H1 (cell line): Measurements from ENCODE around the gene FKBP5. TPM values are rescaled to one million over a fixed set of nuclear protein-coding genes. Genes with fewer than 3 reads are reported as not detected.
A peak's percentile ranks its signal among the peaks of the same experiment; 100 is the strongest.
"Not testable (repeated sequence)": the region's sequence is repeated elsewhere in the genome, so short reads cannot be mapped to it uniquely, and the experiment has no call there.

Experiments
- CTCF ChIA-PET: fragments of 300-600 bp; sonication (Branson Sonifier 250); formaldehyde crosslinking; loops from one replicate; lab custom pipeline; 2021; ENCODE audit not compliant: partially characterized antibody; lab: Charles Lee
- POLR2A ChIA-PET: fragments of 300-600 bp; sonication (Branson Sonifier 250); formaldehyde crosslinking; loops from one replicate; lab custom pipeline; 2021; ENCODE audit warnings: inconsistent platforms; ENCODE audit not compliant: partially characterized antibody; lab: Charles Lee
- DNase-seq, 2 experiments: peaks; one replicate each; pipeline versions ENCODE4 v3.0.0 to v3.0.0-alpha.2; 2010 to 2022; ENCODE audit warnings: low spot score in 2 of 2, low read depth in 1 of 2, mixed read lengths in 1 of 2
- FAIRE-seq: peaks from 2 replicates; lab custom pipeline; 2011; peaks lifted over from hg19 to GRCh38; lab: Jason Lieb, UNC
- H2AFZ ChIP-seq: 2 replicates; pipeline ENCODE4 v1.8.1; 2012; ENCODE audit warnings: low read length, inconsistent platforms
- H2AK5ac ChIP-seq: 2 replicates; pipeline ENCODE4 v1.6.1; 2013; ENCODE audit warnings: low read depth, low read length
- H2BK120ac ChIP-seq: replicated peaks from 2 replicates; pipeline ENCODE3; 2013; ENCODE audit warnings: low read depth, low read length, inconsistent platforms
- H2BK12ac ChIP-seq: 2 replicates; pipeline ENCODE4 v1.6.1; 2013; ENCODE audit warnings: low read depth, low read length
- H2BK15ac ChIP-seq: 2 replicates; pipeline ENCODE4 v1.6.1; 2013; ENCODE audit warnings: low read length
- H2BK20ac ChIP-seq: 2 replicates; pipeline ENCODE4 v1.6.1; 2013; ENCODE audit warnings: low read length
- H2BK5ac ChIP-seq: 2 replicates; pipeline ENCODE4 v1.6.1; 2013; ENCODE audit warnings: low read depth, low read length
- H3K14ac ChIP-seq: 2 replicates; pipeline ENCODE4 v1.6.1; 2013; ENCODE audit warnings: inconsistent platforms; ENCODE audit not compliant: insufficient read length
- H3K18ac ChIP-seq: 2 replicates; pipeline ENCODE4 v1.6.1; 2013; ENCODE audit warnings: low read length; ENCODE audit errors: extremely low read depth
- H3K23ac ChIP-seq: 2 replicates; pipeline ENCODE4 v1.6.1; 2013; ENCODE audit warnings: inconsistent platforms; ENCODE audit not compliant: insufficient read length
- H3K23me2 ChIP-seq: 2 replicates; pipeline ENCODE4 v1.6.1; 2013; ENCODE audit warnings: low read depth, low read length
- H3K27ac ChIP-seq: 2 replicates; pipeline ENCODE4 v1.6.1; 2011; ENCODE audit warnings: low read depth, low read length, inconsistent platforms
- H3K27me3 ChIP-seq, 4 experiments: replicated peaks in 1 of 4; 1 replicate in 1 of 4; 2 replicates in 3 of 4; pipeline versions ENCODE4 v1.6.1 to v1.8.1; 2011 to 2013; ENCODE audit warnings: low read length in 3 of 4, mild to moderate bottlenecking in 3 of 4, inconsistent platforms in 2 of 4, mixed read lengths in 2 of 4, moderate library complexity in 1 of 4; ENCODE audit not compliant: control insufficient read depth in 3 of 4, insufficient read depth in 3 of 4; ENCODE audit errors: extremely low read depth in 1 of 4
- H3K36me3 ChIP-seq, 4 experiments: 2 replicates each; pipeline versions ENCODE4 v1.6.1 to v1.8.1; 2011 to 2013; ENCODE audit warnings: mild to moderate bottlenecking in 4 of 4, low read length in 3 of 4, moderate library complexity in 2 of 4, control low read depth in 1 of 4, inconsistent platforms in 1 of 4; ENCODE audit not compliant: insufficient read depth in 4 of 4, control insufficient read depth in 2 of 4
- H3K4ac ChIP-seq: replicated peaks from 2 replicates; pipeline ENCODE3; 2013; ENCODE audit warnings: low read length, low read depth, mixed read lengths, inconsistent platforms; ENCODE audit not compliant: insufficient read length
- H3K4me1 ChIP-seq, 4 experiments: replicated peaks in 1 of 4; 1 replicate in 1 of 4; 2 replicates in 3 of 4; pipeline versions ENCODE4 v1.6.1 to v1.8.1; 2011 to 2013; ENCODE audit warnings: low read length in 3 of 4, inconsistent platforms in 2 of 4, mixed read lengths in 1 of 4; ENCODE audit not compliant: insufficient read depth in 4 of 4, control insufficient read depth in 3 of 4
- H3K4me2 ChIP-seq, 2 experiments: 2 replicates each; pipeline versions ENCODE4 v1.6.1 to v1.8.1; 2011 to 2013; ENCODE audit warnings: low read depth in 2 of 2, low read length in 2 of 2, control low read depth in 1 of 2, inconsistent platforms in 1 of 2, mild to moderate bottlenecking in 1 of 2; ENCODE audit not compliant: insufficient read depth in 1 of 2
- H3K4me3 ChIP-seq, 4 experiments: fragments of 200-600, 300-600 bp in 1 of 4; sonication (generic), shearing (Covaris generic), sonication (Bioruptor Twin) in 1 of 4; 2 replicates each; pipeline versions ENCODE4 v1.5.1 to v1.8.1; 2011 to 2016; ENCODE audit warnings: low read length in 4 of 4, low read depth in 3 of 4, control low read depth in 2 of 4, inconsistent platforms in 2 of 4, mild to moderate bottlenecking in 2 of 4, mixed read lengths in 1 of 4, moderate library complexity in 1 of 4; ENCODE audit not compliant: insufficient read depth in 2 of 4; ENCODE audit errors: extremely low read depth in 1 of 4
- H3K56ac ChIP-seq: replicated peaks from 2 replicates; pipeline ENCODE3; 2013; ENCODE audit warnings: low read depth, mild to moderate bottlenecking, mixed read lengths, low read length, inconsistent platforms; ENCODE audit not compliant: insufficient read length
- H3K79me1 ChIP-seq: 2 replicates; pipeline ENCODE4 v1.6.1; 2013; ENCODE audit warnings: low read depth, low read length, control low read depth
- H3K79me2 ChIP-seq, 2 experiments: 2 replicates each; pipeline versions ENCODE4 v1.6.1 to v1.8.1; 2012 to 2013; ENCODE audit warnings: low read length in 2 of 2, mild to moderate bottlenecking in 2 of 2, inconsistent platforms in 1 of 2; ENCODE audit not compliant: insufficient read depth in 2 of 2, control insufficient read depth in 1 of 2
- H3K9ac ChIP-seq, 4 experiments: replicated peaks in 1 of 4; 1 replicate in 1 of 4; 2 replicates in 3 of 4; pipeline versions ENCODE4 v1.6.1 to v1.8.1; 2011 to 2013; ENCODE audit warnings: low read depth in 3 of 4, low read length in 3 of 4, control low read depth in 2 of 4, mild to moderate bottlenecking in 2 of 4, moderate library complexity in 2 of 4, inconsistent platforms in 1 of 4; ENCODE audit errors: extremely low read depth in 1 of 4
- H3K9me3 ChIP-seq, 2 experiments: 2 replicates each; pipeline versions ENCODE4 v1.6.1 to v1.8.1; 2012 to 2013; ENCODE audit warnings: mild to moderate bottlenecking in 2 of 2, moderate library complexity in 2 of 2, control low read depth in 1 of 2, inconsistent platforms in 1 of 2, low read depth in 1 of 2, low read length in 1 of 2, mixed read lengths in 1 of 2; ENCODE audit not compliant: insufficient read depth in 2 of 2
- H4K20me1 ChIP-seq, 2 experiments: replicated peaks in 1 of 2; 2 replicates each; pipeline versions ENCODE3 to v1.8.1; 2011 to 2013; ENCODE audit warnings: inconsistent platforms in 2 of 2, low read length in 2 of 2, mild to moderate bottlenecking in 1 of 2; ENCODE audit not compliant: insufficient read depth in 2 of 2, control insufficient read depth in 1 of 2
- H4K5ac ChIP-seq: 2 replicates; pipeline ENCODE4 v1.6.1; 2013; ENCODE audit warnings: low read length, low read depth, mixed read lengths, inconsistent platforms; ENCODE audit not compliant: insufficient read length
- H4K8ac ChIP-seq: 2 replicates; pipeline ENCODE4 v1.8.0; 2013; ENCODE audit warnings: mild to moderate bottlenecking, moderate library complexity, low read length, inconsistent platforms; ENCODE audit not compliant: insufficient read depth; ENCODE audit errors: extremely low read depth
- H4K91ac ChIP-seq: replicated peaks from 2 replicates; pipeline ENCODE3; 2013; ENCODE audit warnings: low read length, mixed read lengths, inconsistent platforms; ENCODE audit not compliant: insufficient read length
- WGBS, 2 experiments: shearing (Covaris generic) in 1 of 2; methylation state at CpG; one replicate each; pipeline versions ENCODE4 v1.1.6 to v1.1.7; 2013 to 2015; ENCODE audit warnings: low lambda C conversion rate in 2 of 2, mixed read lengths in 2 of 2, inconsistent platforms in 1 of 2, low coverage in 1 of 2, missing lambda C conversion rate in 1 of 2; ENCODE audit not compliant: insufficient replicate concordance in 2 of 2, insufficient coverage in 1 of 2, insufficient read length in 1 of 2; ENCODE audit errors: extremely low coverage in 1 of 2, missing lambda C conversion rate in 1 of 2; 5-methylcytosine and 5-hydroxymethylcytosine counted together
- polyA plus RNA-seq, 7 experiments: library from polyadenylated mRNA; depleted of rRNA in 3 of 7; stranded (reverse) in 5 of 7; unstranded in 2 of 7; fragments of >200 nt in 5 of 7; fragments of 200-250 nt in 2 of 7; gene quantifications; 1 replicate in 5 of 7; 2 replicates in 1 of 7; 4 replicates in 1 of 7; pipeline versions ENCODE4 v1.2.1 to v1.2.3, GENCODE V29; 2011 to 2013; ENCODE audit warnings: missing spikeins in 2 of 7, mixed read lengths in 2 of 7
- total RNA-seq: library from RNA; stranded (reverse); fragmentation: NEBNext Ultra II Directional; extraction: Animal tissue kit (Norgen Biotek cat#: 25700); gene quantifications from 2 replicates; pipeline ENCODE4 v1.2.1, GENCODE V29; 2021

Gene FKBP5
- total and polyA plus RNA-seq, 2 of the 8 experiments (the other 6 are each of a cell fraction or from before 2014, with no cell fraction given): 14.3 to 40.4 TPM

DNA sequence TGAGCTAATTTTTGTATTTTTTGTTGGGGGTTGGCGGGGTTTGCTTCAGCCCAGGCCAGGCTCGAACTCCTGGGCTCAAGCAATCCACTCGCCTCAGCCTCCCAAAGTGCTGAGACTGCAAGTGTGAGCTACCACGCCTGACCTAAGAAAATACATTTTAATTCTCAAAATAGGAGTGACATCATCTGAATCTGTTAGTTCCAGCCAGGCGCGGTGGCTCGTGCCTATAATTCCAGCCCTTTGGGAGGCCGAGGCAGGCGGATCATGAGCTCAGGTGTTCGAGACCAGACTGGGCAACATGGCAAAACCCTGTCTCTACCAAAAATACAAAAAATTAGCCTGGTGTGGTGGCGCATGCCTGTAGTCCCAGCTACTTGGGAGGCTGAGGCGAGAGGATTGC lies 45.6 kb upstream of the FKBP5 start:
- not testable (repeated sequence) for H3K27ac ChIP-seq, H3K79me1 ChIP-seq, H2BK120ac ChIP-seq, H4K8ac ChIP-seq, H3K9me3 ChIP-seq, H2BK5ac ChIP-seq, H3K4me2 ChIP-seq, H3K56ac ChIP-seq, H3K4ac ChIP-seq, H2BK12ac ChIP-seq, H2AFZ ChIP-seq, FAIRE-seq, H3K27me3 ChIP-seq, DNase-seq, H2BK15ac ChIP-seq, H3K36me3 ChIP-seq, H3K14ac ChIP-seq, H4K91ac ChIP-seq, H3K4me3 ChIP-seq, H4K5ac ChIP-seq, H3K23me2 ChIP-seq, H3K9ac ChIP-seq, H3K23ac ChIP-seq, H3K18ac ChIP-seq, H3K79me2 ChIP-seq, H2BK20ac ChIP-seq, H4K20me1 ChIP-seq
- CTCF ChIA-PET: interaction anchor here (0.5 to 7.2 kb wide), 18 partner anchors 9 to 215 kb away, joined by 3 to 84 read pairs (median 4); no protein-coding TSS in a partner anchor
- POLR2A ChIA-PET: interaction anchor here (1.1 to 2.4 kb wide), 6 partner anchors 10 to 265 kb away, joined by 3 to 6 read pairs (median 3); no protein-coding TSS in a partner anchor
- H3K4me1 ChIP-seq: peaks cover 11 to 32% (median 16%) of the 10 kb centered on the region in 4 experiments
- 96% methylated on average over 11 of the region's 12 CpGs; no CpG with 5 or more reads in 1 of the 2 experiments for WGBS, 2 experiments
- H2AK5ac ChIP-seq: peak overlapping the region; percentile 43; the same call in 1 of the 2 replicates
